Large intestine (tissue), 3 donors: Measurements from ENCODE around the gene GPR3. TPM values are rescaled to one million over a fixed set of nuclear protein-coding genes. Genes with fewer than 3 reads are reported as not detected.
A peak's percentile ranks its signal among the peaks of the same experiment; 100 is the strongest.

Experiments used
- DNase-seq, 2 donors: peaks; one replicate each; pipeline versions ENCODE4 v3.0.0 to v3.0.0-alpha.2; 2013
- H3K27ac ChIP-seq: one replicate; pipeline ENCODE4 v1.5.1; 2013; ENCODE audit warnings: low read length
- H3K27me3 ChIP-seq: 2 replicates; pipeline ENCODE4 v1.6.1; 2013; ENCODE audit warnings: low read length; ENCODE audit not compliant: control insufficient read depth, insufficient read depth
- H3K36me3 ChIP-seq: 2 replicates; pipeline ENCODE4 v1.6.1; 2013; ENCODE audit warnings: low read length; ENCODE audit not compliant: control insufficient read depth, insufficient read depth
- H3K4me1 ChIP-seq: one replicate; pipeline ENCODE4 v1.6.1; 2013; ENCODE audit warnings: low read length; ENCODE audit not compliant: control insufficient read depth, insufficient read depth
- H3K4me3 ChIP-seq: one replicate; pipeline ENCODE4 v1.5.1; 2013; ENCODE audit warnings: low read length
- H3K9me3 ChIP-seq: one replicate; pipeline ENCODE4 v1.6.1; 2013; ENCODE audit warnings: mild to moderate bottlenecking, low read depth, low read length, moderate library complexity; ENCODE audit not compliant: control insufficient read depth
- WGBS: methylation state at CpG from one replicate; pipeline ENCODE4 v1.1.5; 2013; ENCODE audit warnings: low lambda C conversion rate; ENCODE audit not compliant: insufficient coverage; 5-methylcytosine and 5-hydroxymethylcytosine counted together
- polyA plus RNA-seq: library from polyadenylated mRNA; unstranded; fragments of 120-200 nt; gene quantifications from one replicate; pipeline ENCODE4 v1.2.1, GENCODE V29; 2013

GPR3 gene
- polyA plus RNA-seq, 1 donor, result 0.27 TPM

GRCh38 chr1:27350663-27351540 lies 41.5 kb upstream of the GPR3 start:
- Histone ChIP-seq H3K9me3 (peaks cover 6% of the 10 kb centered on the region), H3K27me3 (peaks cover 18% of the 10 kb centered on the region), H3K4me1 (peaks cover 25% of the 10 kb centered on the region), H3K4me3 (peak overlapping the region; percentile 23), H3K36me3 (no peaks in the 10 kb centered on the region), H3K27ac (no peak overlapping the region)
- WGBS, result no CpG with 5 or more reads among the region's 62 CpGs
- peak; percentile 45 to 73 for DNase-seq

GRCh38 chr1:27351541-27352107 lies 40.8 kb upstream of the GPR3 start:
- WGBS, result no CpG with 5 or more reads among the region's 8 CpGs
- H3K4me3 ChIP-seq, result peak overlapping the region; percentile 23
- H3K36me3 ChIP-seq, result no peaks in the 10 kb centered on the region
- H3K9me3 ChIP-seq, result peaks cover 8% of the 10 kb centered on the region
- peak in 1 of 2 donors; percentile 70 for DNase-seq
- peaks cover 18% of the 10 kb centered on the region for H3K27me3 ChIP-seq
- no peak overlapping the region for H3K27ac ChIP-seq
- H3K4me1 ChIP-seq, result peaks cover 25% of the 10 kb centered on the region

GRCh38 chr1:27353166-27353565 lies 39.3 kb upstream of the GPR3 start:
- WGBS, result no CpG with 5 or more reads among the region's 13 CpGs
- H3K4me1 ChIP-seq, result peaks cover 30% of the 10 kb centered on the region
- H3K36me3 ChIP-seq, result no peaks in the 10 kb centered on the region

GRCh38 chr1:27353629-27354028 lies 38.8 kb upstream of the GPR3 start:
- Histone ChIP-seq H3K4me3 (no peak overlapping the region), H3K9me3 (peaks cover 13% of the 10 kb centered on the region), H3K36me3 (no peaks in the 10 kb centered on the region), H3K4me1 (peaks cover 30% of the 10 kb centered on the region), H3K27me3 (peaks cover 29% of the 10 kb centered on the region), H3K27ac (no peak overlapping the region)
- no CpG with 5 or more reads among the region's 3 CpGs for WGBS
- no peak for DNase-seq

More at GRCh38 chr1:27353166-27353565, 39.3 kb upstream of the GPR3 start:
- no peak overlapping the region for H3K4me3 ChIP-seq
- H3K27me3 ChIP-seq, result peaks cover 25% of the 10 kb centered on the region
- peaks cover 13% of the 10 kb centered on the region for H3K9me3 ChIP-seq
- H3K27ac ChIP-seq, result no peak overlapping the region
- no peak for DNase-seq

GRCh38 chr1:27355683-27356082 lies 36.7 kb upstream of the GPR3 start:
- 100% methylated on average over 1 of the region's 5 CpGs for WGBS
- peaks cover 8% of the 10 kb centered on the region for H3K9me3 ChIP-seq
- peaks cover 31% of the 10 kb centered on the region for H3K27me3 ChIP-seq
- no peak overlapping the region for H3K27ac ChIP-seq
- no peak overlapping the region for H3K4me3 ChIP-seq
- peaks cover 26% of the 10 kb centered on the region for H3K4me1 ChIP-seq
- DNase-seq, result no peak
- no peaks in the 10 kb centered on the region for H3K36me3 ChIP-seq

GRCh38 chr1:27356277-27356618 lies 36.2 kb upstream of the GPR3 start:
- Histone ChIP-seq H3K36me3 (no peaks in the 10 kb centered on the region), H3K4me1 (peaks cover 20% of the 10 kb centered on the region), H3K9me3 (peaks cover 7% of the 10 kb centered on the region), H3K27me3 (peaks cover 31% of the 10 kb centered on the region), H3K27ac (no peak overlapping the region), H3K4me3 (no peak overlapping the region)
- no peak for DNase-seq
- WGBS, result no CpG with 5 or more reads among the region's 13 CpGs

- Histone ChIP-seq H3K4me3 (peak overlapping the region; percentile 35), H3K4me1 (peaks cover 16% of the 10 kb centered on the region), H3K9me3 (peaks cover 7% of the 10 kb centered on the region), H3K27ac (no peak overlapping the region), H3K27me3 (peaks cover 31% of the 10 kb centered on the region), H3K36me3 (no peaks in the 10 kb centered on the region)
- no CpG with 5 or more reads among the region's 37 CpGs for WGBS
- no peak for DNase-seq
Measured at GRCh38 chr1:27356619-27357280, 35.7 kb upstream of the GPR3 start.

- no CpG with 5 or more reads among the region's 40 CpGs for WGBS
- peak overlapping the region; percentile 35 for H3K4me3 ChIP-seq
- H3K9me3 ChIP-seq, result peaks cover 7% of the 10 kb centered on the region
- no peaks in the 10 kb centered on the region for H3K36me3 ChIP-seq
- no peak overlapping the region for H3K27ac ChIP-seq
- H3K27me3 ChIP-seq, result peaks cover 31% of the 10 kb centered on the region
- H3K4me1 ChIP-seq, result peaks cover 14% of the 10 kb centered on the region
- peak; percentile 59 to 61 for DNase-seq
Measured at GRCh38 chr1:27357281-27358037, 35.0 kb upstream of the GPR3 start.

- Histone ChIP-seq H3K4me1 (peaks cover 14% of the 10 kb centered on the region), H3K9me3 (peaks cover 7% of the 10 kb centered on the region), H3K27ac (no peak overlapping the region), H3K4me3 (no peak overlapping the region), H3K36me3 (peaks cover 5% of the 10 kb centered on the region), H3K27me3 (peaks cover 31% of the 10 kb centered on the region)
- WGBS, result no CpG with 5 or more reads among the region's 21 CpGs
- no peak for DNase-seq
Measured at GRCh38 chr1:27358038-27358927, 34.1 kb upstream of the GPR3 start.
